HG02884 (cell line): ENCODE measurements around the gene SPOP.
"Not testable (repeated sequence)": the region's sequence is repeated elsewhere in the genome, so short reads cannot be mapped to it uniquely, and the experiment has no call there.

Experiments used
- ATAC-seq: cut with Tn5 transposase; IDR thresholded peaks from one replicate; pipeline ENCODE4 v1.9.1; 2021; ENCODE audit warnings: mild to moderate bottlenecking, moderate library complexity; ENCODE audit not compliant: unreplicated experiment

The SPOP gene

GRCh38 chr17:49659661-49660382 lies 18.1 kb downstream of the SPOP start:
- ATAC-seq, result no peak

DNA sequence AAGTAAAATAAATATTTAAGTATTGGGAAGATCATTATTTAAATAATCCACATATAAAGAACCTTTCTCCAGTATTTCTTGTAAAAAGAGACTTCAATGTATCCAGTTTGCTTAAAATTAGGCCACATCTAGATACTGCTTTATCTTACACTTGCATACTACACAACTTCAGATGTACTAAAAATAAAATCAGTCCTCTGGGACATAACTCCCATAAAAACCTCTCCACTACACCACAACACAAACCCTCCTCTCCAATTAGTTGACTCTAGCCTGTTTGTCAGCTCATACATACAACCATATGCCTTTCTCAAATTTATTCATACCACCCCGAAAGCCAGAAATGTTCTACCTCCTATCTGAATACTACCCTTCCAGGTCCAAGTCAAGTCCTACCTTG lies 21.6 kb downstream of the SPOP start:
- no peak for ATAC-seq

DNA sequence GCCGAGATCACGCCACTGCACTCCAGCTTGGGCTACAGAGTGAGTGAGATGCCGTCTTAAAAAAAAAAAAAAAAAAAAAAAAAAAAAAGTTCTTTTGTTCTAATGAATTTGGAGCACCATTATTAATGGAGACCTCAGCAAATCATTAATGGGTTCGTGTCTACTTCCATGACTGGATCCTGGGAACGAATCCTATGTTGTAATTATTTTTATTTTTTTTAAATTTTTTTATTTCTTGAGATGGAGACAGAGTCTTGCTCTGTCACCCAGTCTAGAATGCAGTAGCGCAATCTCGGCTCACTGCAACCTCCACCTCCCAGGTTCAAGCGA lies 30.7 kb downstream of the SPOP start:
- ATAC-seq, result no peak

DNA sequence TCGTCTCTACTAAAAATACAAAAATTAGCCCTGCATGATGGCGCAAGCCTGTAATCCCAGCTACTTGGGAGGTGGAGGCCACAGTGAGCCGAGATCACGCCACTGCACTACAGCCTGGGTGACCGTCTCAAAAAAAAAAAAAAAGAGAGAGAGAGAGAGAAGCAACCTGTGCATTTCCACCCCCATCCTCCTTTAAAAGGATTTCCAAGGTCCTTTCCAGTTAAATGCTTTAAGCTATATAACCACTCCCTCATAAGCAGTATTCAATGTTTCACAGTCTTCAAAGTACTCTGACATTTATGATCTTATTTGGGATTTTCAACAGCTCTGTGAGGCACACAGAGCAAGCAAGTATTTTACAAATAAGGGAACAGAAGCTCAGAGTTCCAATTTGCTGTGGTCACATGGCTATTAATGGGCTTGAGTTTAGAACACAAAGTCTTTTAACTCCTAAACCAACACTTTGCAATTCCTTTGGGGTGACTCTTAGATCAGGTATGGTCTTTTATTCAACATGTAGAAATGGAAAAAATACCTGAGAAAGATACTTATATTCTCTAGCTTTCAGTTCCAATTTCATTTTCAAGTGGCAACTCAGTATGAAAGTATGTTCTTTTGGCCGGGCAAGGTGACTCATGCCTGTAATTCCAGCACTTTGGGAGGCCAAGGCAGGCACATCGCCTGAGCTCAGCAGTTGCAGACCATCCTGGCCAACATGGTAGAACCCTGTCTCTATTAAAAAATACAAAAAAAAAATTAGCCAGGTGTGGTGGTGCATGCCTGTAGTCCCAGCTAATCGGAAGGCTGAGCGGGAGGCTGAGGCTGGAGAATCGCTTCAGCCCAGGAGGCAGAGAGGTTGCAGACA lies 31.3 kb downstream of the SPOP start:
- no peak for ATAC-seq

DNA sequence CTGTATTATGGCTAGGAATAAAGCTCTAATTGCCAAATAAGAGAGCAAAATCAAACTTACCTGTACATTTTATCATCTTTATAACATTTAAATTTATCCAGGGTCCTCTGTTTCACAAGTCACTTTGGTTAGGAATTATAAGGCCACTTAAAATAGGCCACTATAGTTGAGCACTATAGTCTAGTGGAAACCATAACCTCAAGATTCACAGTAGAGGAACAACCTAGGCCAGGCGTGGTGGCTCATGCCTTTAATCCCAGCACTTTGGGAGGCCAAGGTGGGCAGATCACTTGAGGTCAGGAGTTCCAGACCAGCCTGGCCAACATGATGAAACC lies 31.9 kb downstream of the SPOP start:
- ATAC-seq, result not testable (repeated sequence)

DNA sequence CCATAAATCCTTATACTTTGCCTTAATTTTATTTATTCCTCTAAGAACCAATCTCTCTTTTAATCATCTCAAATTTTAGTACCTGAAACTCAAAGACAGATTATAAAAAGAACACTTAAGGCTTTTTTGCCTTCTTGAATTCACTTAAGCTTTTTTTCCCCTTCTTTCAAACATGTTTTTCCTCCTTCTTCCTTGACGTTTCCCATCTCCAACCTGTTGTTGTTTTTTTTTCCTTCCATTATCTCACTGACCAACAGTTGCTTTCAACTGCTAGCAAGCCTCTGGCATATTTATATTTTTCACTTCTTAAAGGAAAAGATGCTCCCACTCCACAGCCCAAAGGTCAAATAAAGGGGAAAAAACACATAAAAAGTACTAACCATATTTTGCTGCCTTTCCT lies 32.2 kb downstream of the SPOP start:
- ATAC-seq, result no peak

- ATAC-seq, result no peak
Observed at GRCh38 chr17:49640556-49640955, 37.3 kb downstream of the SPOP start.

DNA sequence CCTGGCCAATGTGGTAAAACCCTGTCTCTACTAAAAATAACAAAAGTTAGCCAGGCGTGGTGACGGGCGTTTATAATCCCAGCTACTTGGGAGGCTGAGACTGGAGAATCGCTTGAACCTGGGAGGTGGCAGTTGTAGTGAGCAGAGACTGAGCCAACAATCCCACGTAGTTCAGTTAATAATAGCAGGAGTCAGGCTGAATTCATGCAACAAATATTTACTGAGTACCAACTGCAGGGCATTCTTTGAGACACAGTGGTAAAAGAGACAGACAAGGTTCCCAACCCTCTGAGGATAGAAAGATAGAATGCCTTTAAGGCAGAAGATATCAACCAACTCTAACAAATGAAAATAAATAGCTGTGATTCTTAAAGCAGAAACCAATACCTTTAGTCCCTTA lies 39.1 kb downstream of the SPOP start:
- no peak for ATAC-seq

- ATAC-seq, result no peak
Observed at GRCh38 chr17:49637739-49638138, 40.2 kb downstream of the SPOP start.

DNA sequence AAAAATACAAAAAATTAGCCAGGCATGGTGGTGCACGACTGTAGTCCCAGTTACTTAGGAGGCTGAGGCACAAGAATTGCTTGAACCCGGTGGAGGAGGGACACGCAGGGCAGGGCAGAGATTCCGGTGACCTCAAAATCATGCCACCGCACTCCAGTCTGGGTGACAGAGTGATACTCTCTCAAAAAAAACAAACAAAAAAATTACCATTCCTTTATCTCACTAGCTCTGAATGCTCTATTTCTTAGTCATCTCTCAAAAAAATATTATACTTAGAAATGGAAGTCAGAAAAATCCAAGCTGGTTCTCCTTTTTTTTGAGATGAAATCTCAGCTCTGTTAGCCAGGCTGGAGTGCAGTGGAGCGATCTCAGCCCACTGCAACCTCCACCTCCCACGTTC lies 40.8 kb downstream of the SPOP start:
- ATAC-seq, result no peak

DNA sequence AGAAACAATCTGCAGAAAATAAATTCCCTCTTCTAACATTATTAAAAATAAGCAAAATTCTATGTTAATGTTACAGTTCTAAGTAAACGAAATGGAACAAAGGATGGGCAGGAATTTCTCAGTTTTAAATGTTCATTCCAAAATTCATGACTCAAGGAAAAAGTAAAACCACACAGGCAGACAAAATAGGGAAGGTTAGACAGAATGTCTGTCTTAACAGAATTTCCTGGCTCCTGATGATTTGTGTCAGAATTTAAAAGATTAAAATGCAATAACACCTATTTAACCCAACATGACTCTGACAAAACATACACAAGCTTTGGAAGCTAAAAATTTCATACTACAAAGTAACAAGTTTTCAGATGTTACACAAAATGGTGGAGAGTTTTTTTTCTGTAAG lies 42.8 kb downstream of the SPOP start:
- ATAC-seq, result no peak

DNA sequence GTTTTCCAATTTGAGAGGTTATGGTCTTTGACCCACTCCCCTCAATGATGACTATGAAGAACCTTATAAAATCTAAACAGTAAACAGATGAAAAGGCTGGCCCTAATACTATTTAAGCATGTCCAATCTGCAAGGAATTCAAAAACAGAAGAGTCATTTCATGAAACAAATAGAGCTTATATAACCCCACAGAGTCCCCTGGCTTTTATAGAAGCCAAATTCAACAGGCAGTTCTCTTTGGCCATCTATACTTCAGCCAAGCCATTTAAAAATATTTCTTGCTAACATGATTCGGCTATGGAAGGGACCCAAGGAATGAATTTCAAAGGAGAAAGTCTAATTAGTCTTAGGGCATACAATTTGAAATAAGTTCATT lies 43.4 kb downstream of the SPOP start:
- ATAC-seq, result no peak

- ATAC-seq, result no peak
Observed at GRCh38 chr17:49633762-49634484, 44.0 kb downstream of the SPOP start.

GRCh38 chr17:49633250-49633649 lies 44.6 kb downstream of the SPOP start:
- no peak for ATAC-seq

DNA sequence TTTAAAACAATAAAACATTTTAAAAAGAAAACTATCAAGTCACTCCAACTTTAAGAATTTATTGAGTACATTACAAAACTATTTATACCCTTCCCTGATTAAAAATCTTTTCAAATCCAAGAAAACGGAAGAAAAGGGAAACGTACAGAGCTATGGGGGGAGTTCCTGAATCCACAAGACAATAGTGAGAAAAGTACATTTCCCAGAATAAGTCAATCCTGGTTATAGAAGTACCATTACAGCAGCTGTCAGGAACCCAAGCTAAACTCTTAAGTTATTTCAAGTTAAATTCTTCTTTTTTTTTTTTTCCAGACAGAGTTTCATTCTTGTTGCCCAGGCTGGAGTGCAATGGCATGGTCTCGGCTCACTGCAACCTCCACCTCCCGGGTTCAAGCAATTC lies 45.7 kb downstream of the SPOP start:
- no peak for ATAC-seq

- ATAC-seq, result no peak
Observed at GRCh38 chr17:49631496-49631895, 46.4 kb downstream of the SPOP start.

- no peak for ATAC-seq
Observed at GRCh38 chr17:49630113-49630900, 47.6 kb downstream of the SPOP start.

GRCh38 chr17:49629447-49629846 lies 48.5 kb downstream of the SPOP start:
- no peak for ATAC-seq

DNA sequence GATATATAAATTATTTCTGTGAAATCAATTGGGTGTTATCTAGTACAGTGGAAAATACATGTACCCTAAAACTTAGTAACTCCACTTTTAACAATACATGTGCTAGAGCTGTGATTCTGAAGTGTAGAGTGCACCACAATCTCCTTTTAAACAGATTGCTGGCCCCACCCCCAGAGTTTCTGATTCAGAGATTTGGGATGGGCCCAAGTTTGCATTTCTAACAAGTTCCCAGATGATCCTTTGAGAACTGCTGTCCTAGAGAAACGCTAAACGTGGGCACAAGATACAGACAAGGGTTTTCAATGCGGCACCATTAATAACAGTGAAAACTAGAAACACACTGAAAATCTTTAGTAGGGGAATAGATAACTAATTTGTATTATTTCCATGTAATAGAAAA lies 53.0 kb downstream of the SPOP start:
- ATAC-seq, result no peak

DNA sequence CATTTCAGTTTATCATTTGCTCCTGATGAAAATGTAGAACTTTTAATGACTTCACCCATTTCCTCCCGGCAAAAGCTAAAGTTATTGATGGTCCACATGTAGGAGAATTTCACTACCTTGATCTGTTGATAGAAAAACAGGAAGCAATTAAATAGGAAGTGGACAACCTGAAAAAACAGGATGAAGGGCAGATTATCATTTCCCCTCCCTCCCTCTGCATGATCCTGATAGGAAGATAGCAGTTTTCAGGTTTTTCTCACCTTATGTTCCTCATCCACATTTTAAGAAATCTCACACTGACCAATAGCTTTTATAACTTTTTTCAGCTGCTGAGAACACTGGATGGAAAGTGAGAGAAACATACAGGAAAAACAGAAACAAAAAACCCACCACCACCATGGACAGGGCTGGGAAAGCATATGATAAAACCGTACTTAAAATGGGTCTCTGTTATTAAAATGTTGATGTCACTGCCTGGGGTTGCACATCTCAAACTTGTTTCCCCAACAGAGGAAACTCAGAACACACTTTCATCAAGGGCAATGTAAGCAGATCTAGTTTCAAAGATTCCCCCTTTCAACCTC lies 55.9 kb downstream of the SPOP start:
- ATAC-seq, result no peak

DNA sequence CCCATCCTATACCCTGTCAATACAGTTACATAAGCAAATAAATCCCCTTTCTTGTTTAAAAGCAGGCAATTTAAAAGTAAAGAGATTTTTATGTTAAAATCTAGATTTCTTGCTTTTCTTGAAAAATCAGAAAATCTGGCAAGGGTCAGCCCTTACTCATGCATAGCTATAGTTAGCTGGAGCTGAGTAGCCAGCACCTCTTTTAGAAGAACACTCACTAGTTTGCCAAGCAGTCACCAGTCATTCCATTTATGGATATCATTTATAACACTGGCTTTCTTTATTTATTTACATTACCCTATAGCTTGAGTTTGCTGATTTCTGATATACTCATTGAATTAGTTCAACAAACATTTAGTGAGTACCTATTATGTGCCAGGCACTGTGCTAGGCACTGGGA lies 56.5 kb downstream of the SPOP start:
- ATAC-seq, result no peak
